Measurements from ENCODE around the gene NFX1.

The NFX1 gene

DNA sequence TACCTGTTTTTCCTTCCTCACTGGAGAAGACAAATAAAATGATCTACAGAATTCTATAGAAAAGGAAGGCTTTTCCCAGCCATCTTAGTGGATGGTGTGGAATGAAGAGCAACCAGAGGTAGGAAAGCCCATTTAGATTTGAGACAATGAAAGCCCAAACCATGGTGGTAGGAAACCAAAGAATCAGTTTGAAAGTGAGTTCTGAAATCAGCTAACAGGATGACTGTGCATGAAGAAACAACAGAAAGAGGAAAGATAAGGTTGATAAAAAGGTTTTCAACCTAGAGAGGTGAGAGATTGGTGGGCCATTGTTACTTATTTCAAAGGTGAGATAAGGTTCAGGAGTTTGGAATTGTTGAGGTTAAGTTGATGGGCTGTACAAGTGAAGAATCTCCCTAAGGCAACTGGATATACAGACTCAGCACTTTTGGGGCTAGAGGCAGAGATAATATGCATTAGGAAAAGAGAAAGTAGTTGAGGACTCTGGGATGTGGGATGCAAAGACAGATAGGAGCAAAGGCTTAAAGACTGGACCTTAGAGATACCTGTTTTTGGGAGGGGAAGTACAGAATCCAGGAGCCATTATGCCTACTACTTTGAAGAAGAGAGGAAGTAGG, 23.1 kb upstream of the NFX1 start:
- DNase-seq, result no peak

DNA sequence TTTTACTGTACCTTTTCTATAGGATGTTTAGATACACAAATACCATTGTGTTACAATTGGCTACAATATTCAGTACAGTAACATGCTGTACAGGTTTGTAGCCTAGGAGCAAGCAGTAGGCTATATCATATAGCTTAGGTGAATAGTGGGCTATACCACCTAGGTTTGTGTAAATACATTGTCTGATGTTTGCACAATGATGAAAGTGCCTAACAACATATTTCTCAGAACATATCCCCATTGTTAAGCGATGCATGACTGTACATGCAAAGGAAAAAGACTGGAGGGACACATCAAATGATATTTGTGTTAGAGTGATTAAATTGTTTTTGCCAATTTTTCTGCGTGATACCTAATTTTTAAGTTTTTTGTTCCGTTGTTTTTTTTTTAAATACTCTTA, 20.2 kb upstream of the NFX1 start:
- no peak for DNase-seq

DNA sequence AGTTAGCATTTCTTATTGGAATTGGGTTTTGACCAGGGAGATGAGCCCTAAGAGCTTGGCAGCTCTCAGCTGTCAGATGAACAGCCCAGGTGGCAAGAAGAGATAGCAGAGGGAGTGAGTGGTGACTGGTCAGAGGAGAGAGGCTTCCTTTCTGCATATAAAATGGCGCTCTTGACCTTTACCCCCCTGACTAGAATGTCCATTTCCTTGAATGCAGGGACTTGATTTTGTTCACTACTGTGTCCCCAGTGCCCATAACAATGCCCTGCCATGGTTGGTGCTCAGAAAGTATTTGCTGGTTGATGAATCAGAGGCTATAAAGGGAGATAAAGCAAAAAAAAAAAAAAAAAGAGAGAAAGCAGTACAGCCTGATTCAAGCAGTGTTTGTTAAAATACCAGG, 18.3 kb upstream of the NFX1 start:
- no peak for DNase-seq

DNA sequence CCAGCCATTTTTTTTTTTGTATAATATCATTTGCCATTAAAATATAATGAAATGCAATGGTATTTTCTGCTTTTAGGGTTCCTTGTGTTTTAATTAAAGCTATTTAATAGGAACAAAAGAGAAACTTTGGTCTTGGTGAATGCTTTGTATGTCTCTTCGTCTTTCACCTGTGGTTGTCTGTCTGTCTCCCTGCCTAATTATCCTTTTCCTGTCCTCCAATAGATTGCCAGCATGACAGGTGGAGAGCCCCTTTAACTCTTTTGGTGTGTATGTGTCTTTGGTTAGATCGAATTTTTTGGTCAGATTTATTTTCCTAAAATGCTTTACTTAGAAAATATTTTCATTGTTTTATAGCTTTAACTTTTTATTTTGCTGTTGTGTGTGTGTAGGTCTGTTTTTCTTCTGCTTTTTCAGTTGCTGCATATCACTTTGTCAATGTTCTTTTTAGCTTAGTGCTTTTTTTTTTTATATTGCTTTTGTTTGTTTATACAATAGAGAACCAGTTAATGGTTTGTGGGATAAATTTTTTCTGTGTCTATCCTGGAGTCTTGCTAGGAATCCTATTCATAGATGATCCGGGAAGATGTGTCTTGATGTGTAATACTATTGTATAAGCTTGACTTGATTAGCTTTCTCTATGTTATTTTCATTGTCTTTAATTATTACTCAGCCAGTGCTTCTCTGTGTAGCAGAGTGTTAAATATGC, 16.9 kb upstream of the NFX1 start:
- no peak for DNase-seq

DNA sequence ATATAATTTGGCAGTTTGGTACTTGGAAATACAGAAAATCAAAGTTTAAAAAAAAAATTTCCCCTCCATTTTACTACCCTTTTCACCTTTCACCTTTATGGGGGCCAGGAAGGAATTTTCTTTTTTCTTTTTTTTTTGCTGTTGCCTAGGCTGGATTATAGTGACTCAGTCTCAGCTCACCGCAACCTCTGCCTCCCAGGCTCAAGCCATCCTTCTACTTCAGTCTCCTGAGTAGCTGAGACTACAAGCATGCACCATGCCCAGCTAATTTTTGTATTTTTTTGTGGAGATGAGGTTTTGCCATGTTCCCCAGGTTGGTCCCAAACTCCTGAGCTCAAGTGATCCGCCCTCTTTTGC, 16.4 kb upstream of the NFX1 start:
- DNase-seq, result no peak

DNA sequence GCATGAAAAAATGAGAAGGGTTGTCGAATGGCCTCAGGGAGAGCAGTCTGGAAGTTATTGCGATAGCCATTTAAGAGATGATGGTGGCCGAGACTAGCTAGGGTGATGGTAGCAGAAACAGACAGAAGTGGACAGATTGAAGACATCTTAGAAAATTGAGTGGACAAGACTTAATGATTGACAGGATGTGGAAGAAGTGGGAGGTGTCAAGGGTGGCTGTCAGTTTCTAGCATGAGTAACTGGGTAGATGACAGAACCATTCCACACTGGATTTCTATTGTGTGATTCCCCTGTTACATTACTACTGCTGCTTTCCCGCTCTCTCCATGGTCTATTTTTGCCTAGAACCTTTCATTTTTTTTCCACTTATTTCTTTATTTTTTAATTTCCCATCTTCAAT, 12.8 kb upstream of the NFX1 start:
- no peak for DNase-seq

DNA sequence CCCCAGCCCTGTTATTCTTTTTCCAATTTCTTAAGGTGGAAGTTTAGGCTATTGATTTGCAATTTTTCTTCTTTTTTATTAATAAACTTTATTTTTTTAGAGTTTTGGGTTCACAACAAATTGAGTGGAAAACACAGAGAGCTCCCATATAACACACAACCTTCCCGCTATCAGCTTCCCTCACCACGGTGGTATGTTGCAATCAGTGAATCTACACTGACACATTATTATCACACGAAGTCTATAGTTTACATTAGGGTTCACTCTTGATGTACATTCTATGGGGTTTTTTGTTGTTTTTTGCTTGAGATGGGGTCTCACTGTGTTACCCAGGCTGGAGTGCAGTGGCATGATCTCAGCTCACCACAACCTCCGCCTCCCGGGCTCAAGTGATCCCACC, 4.8 kb upstream of the NFX1 start:
- no peak for DNase-seq

DNA sequence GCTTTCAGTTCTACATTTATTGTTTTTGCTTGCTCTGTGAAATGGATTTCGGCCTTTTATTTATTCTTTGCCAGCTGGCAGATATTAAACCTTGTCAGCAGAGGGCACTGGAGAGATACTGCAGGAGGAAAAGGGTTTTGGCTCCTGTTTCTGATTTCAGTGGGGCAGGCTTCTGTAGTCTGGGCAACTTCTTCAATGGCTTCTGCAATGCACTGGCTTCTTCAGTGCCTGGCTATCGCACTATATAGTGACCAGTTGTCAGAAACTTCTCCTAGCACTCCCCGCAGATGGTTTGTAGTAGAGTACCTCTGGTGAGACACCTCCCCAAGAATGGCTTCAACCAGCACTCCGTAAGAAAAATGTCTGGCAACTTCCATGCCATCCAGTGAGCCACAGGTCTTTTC, 3.2 kb upstream of the NFX1 start:
- DNase-seq, result no peak

DNA sequence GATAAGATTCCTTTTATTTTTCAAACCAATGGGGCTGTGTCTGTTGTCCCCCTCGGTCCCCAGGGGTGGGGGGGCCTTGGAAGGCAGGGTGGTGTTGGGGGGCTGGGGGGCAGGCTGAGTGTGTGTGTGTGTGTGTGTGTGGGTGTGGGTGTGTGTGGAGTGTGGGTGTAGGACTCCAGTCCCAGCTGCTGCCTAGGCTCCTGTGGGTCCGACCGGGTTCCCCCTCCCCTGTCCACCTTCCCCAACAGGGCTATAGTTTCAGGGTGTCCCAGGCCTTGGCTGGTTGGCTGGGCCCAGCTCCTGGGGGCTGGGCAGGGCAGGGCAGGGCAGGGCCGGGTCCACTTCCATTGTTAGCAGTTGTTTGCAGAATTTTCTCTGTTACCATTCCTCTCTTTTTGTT, 2.1 kb upstream of the NFX1 start:
- no peak for DNase-seq

DNA sequence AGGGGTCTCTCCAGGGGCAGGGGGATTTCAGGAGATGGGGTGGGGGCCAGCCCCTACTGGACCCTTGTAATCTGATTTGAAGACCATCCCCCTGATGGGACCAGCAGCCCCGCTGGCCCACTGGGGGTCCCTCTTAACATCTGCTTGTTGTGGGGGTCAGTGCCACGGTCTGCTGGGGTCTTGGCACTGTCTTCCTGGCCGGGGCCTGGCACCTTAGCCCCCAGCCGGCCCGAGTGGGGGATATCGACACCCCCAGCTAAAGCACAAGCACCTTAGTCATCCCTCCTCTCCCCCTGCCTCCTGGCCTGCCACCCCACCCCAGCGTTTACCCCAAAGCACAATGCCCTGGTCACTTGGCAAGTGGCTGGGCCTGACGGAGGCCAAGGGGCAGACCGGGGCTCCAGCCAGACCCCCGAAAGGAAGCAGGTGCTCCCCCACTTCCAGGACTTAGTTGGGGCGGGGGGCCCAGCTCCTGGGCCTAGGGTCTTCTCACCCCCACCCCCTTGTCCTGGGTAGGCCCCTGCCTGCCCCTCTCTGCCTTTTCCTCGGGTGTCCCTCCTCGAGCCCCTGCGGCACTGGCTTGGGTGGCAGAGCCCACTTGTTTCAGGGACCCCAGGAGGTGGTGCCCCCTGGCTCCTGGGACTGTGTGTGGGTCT, 1.4 kb upstream of the NFX1 start:
- no peak for DNase-seq

DNA sequence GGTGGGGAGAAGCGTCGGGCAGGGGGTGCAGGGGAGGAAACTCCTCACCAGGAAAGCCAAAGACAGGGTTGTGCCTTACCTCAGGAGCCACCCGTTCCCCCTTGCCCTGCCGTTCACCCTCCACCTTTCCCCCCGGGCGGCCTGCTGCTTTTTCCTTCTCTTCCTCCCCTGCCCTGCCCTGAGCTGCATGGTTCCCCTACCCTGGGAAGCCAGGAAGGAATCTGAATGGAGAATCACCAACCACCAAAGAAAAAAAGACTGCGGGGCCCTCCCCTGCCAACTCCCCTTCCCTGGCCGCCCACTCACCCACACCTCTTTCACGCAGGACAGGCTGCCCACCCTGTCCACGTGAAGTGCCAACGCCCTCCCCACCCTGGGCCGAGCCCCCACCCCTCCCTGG, 820 bp upstream of the NFX1 start:
- DNase-seq, result peak; percentile 44

DNA sequence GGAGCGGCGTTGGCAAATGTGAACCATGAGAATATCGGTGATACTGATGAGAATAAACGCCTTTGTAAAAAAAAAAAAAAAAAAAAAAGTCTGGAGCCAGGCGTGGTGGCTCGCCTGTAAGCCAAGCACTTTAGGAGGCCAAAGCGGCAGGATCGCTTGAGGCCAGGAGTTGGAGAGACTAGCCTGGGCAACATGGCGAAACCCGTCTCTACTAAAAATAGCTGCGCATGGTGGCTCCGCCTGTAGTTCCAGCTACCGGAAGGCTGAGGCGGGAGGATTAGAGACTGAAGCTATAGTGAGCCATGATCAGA, 425 bp upstream of the NFX1 start:
- no peak for DNase-seq

DNA sequence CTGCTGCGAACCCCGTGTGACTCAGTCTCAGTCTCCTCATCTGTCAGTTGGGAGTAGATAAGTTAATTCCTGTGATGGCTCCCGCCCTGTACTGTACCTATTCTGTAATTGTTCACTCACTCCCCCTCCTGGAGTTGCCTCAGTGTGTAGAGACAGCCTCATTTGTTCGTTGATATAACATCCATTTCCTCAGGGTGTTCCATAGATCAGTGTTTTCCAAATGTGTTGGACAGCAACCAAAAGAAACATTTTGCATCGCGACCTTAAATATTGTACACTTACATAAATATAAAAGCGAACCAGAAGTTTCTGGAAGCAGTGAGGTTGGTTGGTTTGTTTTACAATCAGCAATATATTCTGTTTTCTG, 698 bp downstream of the NFX1 start:
- no peak for DNase-seq

DNA sequence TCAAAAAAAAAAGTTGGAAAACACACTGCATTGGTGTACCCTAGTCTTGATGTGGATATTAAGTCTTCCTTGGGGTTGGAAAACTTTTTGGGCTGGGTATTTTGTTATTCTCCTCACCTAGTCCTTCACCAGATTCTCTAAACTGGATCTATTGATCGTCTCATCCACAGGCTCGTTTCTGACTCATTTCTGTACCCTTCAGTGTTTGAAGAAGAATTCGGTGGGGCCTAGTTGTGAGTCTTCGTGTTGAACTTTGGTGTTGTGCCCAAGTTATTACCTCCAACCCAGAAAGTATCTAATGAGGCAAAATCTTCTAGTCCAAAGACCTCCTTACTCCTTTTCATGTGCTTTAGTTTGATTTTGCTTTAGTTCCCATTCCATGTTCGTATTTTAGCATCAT, 1.6 kb downstream of the NFX1 start:
- no peak for DNase-seq

DNA sequence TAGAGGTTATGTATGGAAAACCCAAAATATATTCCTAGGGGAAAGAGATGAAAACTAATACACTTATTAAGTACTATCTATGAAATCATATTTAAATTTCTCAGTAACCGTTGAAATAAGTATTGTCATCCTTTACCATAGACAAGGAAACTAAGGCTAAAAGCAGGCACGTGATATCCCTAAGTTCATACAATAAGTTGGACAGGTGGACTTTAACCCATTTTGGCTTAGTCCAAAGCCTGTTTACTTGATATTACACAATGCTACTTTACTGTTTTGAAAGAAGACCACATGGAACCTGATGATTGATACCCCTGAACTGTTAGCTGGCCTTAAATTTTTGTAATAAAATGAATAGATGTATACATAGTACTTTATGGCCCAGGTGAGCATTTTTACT, 3.5 kb downstream of the NFX1 start:
- no peak for DNase-seq

DNA sequence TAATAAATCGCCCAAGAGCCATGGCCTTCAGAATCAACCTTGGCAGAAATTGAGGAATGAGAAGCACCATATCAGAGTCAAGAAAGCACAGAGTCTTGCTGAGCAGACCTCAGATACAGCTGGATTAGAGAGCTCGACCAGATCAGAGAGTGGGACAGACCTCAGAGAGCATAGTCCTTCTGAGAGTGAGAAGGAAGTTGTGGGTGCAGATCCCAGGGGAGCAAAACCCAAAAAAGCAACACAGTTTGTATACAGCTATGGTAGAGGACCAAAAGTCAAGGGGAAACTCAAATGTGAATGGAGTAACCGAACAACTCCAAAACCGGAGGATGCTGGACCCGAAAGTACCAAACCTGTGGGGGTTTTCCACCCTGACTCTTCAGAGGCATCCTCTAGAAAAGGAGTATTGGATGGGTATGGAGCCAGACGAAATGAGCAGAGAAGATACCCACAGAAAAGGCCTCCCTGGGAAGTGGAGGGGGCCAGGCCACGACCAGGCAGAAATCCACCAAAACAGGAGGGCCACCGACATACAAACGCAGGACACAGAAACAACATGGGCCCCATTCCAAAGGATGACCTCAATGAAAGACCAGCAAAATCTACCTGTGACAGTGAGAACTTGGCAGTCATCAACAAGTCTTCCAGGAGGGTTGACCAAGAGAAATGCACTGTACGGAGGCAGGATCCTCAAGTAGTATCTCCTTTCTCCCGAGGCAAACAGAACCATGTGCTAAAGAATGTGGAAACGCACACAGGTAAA, 4.5 kb downstream of the NFX1 start:
- DNase-seq, result no peak

DNA sequence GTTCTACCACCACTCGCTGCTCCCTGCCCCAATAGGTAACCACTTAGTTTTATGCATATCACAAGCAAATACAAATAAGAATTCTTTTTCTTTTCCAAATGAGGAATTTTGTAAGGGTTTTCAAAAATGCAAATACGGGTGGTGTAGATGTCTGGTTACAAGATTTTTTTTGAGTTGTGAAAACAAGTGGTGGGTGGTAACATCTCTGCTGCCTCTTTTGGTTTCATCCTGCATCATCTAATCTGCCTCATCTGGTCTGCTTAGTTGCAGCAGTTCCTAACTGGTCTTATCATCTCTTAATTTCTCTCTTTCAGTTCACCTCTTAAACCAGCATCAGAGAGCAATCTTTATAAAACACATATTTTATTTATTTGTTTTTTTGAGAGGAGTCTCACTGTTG, 5.3 kb downstream of the NFX1 start:
- DNase-seq, result no peak

DNA sequence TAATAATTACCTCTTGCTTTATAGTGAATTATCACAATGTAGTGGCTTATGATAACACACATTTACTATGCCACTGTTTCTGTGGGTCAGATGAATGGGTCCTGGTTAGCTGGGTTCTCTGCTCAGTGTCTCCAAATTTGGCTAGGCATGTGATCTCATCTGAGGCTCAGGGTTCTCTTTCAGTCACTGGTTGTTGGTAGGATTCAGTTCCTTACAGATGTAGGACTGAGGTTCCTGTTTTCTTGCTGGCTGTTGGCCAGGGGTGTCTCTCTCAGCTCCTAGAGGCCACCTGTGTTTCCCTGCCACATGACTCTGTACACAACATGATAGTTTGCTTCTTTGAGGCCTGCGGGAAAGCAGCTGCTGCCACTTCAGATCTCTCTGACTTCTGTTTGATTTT, 7.1 kb downstream of the NFX1 start:
- no peak for DNase-seq

DNA sequence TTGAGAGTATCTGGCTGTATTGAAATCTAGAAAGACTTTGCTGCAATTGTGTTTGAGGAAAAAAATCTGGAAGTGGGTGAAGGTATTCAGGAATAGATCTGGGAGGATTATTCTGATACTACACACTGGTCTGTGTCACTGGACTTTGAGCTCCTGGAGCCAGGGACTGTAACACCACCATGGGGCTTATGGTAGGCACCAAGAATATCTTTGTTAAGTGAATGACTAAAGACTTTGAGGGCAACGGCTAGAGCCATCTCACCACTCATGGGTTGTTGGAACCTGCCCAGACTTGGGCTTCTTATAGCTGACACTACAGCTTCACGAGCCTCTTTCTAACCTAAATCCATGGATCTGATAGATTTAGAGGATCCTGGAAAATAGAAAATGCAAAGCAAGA, 10.2 kb downstream of the NFX1 start:
- no peak for DNase-seq

DNA sequence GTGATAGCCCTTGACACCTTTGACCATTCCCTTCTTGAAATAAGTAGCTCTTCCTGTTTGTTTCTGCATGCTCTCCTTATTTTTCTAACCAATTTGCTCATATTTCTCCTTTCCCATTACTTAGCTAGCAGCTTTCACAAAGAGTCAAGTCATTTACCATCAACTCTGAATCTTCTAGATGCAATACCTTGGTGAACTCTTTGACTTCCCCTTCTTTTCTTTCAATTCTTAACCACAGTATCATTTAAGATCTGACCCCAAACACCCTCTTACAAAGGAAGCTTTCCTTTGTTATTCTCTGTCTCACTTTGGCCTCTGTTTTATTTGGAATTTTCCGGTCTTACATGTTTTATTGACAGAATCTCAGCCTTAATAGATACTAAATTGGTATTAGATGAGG, 14.0 kb downstream of the NFX1 start:
- no peak for DNase-seq

DNA sequence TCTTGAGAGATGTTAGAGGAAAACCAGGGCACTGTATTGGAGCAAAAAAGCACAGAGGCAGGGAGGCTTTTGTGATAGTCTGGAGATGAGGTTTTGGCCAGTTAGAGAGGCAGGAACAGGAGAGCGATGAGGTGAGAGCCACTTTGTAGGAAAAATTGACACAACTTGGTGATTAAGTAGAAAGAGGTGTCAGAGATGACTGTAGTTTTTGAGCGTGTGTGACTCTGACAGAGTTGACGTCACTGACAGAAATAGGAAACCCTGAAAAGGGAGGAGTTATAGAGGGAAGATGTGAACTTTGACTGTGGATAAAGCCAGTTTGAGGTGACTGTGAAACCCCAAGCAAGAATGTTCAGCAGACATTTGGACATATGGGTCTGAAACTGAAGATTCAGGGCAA, 15.7 kb downstream of the NFX1 start:
- DNase-seq, result no peak

DNA sequence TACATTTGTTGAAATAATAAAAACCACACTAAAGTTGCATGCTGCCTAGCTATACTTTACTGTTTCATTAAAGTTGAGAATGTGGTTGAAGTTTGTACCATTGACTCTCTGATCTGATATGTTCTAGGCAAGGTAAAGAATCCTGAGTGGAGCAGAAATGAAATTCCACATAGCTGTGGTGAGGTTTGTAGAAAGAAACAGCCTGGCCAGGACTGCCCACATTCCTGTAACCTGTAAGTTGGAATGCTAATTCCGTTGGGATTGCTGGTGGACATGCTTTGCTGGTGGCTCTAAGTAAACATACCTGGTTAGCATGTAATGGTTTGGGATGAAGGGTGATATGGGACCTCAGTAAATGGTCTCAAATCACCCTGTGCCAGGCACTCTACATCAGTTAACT, 16.8 kb downstream of the NFX1 start:
- DNase-seq, result no peak

DNA sequence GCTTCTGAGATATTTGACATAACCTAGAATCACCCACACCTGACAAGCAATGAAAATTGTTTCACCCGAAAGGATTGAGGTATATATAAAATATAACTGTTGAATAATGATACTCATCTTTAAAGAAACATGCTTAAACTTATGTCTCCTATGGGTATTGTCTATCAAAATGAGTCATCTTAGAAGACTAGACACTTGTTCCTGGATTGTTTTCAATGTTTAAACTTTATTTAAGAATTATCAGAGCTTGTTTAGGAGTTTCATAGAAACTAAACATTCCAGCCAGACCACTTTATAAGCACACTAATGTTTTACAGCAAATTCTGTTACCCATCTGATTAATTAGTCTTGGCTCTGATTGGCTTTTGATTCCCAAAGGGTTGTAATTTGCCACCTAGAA, 19.6 kb downstream of the NFX1 start:
- no peak for DNase-seq

DNA sequence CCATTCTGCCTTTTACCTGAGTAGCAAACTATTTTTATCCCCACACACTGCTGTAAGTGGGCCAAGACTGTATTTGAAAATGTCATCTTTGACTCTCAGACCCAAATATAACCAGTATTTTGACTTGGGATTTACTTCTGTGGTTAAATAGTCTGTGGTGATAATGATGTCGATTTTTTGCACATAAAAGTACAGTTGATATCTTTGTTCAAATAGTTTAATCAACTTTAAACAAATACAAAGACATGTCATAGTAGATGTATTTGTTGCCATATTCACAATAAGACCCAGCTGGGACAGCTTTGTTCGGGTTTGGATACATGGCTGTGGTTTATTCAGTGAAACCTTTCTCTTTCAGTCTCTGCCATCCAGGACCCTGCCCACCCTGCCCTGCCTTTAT, 20.4 kb downstream of the NFX1 start:
- DNase-seq, result no peak
